Neuronal stem cell (in vitro differentiated cells): Measurements from ENCODE around the gene KIAA0040.
A peak's percentile ranks its signal among the peaks of the same experiment; 100 is the strongest.

Experiments used
- DNase-seq: peaks from one replicate; pipeline ENCODE4 v3.0.0-alpha.2; 2013; ENCODE audit warnings: low spot score
- H2AFZ ChIP-seq: one replicate; pipeline ENCODE4 v1.6.1; 2013; ENCODE audit warnings: mild to moderate bottlenecking, low read length, inconsistent platforms
- H2AK5ac ChIP-seq: 2 replicates; pipeline ENCODE4 v1.6.1; 2013; ENCODE audit warnings: low read depth, mild to moderate bottlenecking, inconsistent platforms, low read length, moderate library complexity, mixed read lengths
- H2BK120ac ChIP-seq: 2 replicates; pipeline ENCODE4 v1.6.1; 2013; ENCODE audit warnings: low read depth, mild to moderate bottlenecking, inconsistent platforms, low read length, moderate library complexity, mixed read lengths
- H2BK12ac ChIP-seq: one replicate; pipeline ENCODE4 v1.6.1; 2013; ENCODE audit warnings: low read length, inconsistent platforms
- H2BK15ac ChIP-seq: 2 replicates; pipeline ENCODE4 v1.6.1; 2013; ENCODE audit warnings: mild to moderate bottlenecking, low read length, inconsistent platforms, mixed read lengths
- H2BK5ac ChIP-seq: one replicate; pipeline ENCODE4 v1.6.1; 2013; ENCODE audit warnings: inconsistent platforms, mild to moderate bottlenecking, low read length, moderate library complexity
- H3K14ac ChIP-seq: one replicate; pipeline ENCODE4 v1.6.1; 2013; ENCODE audit warnings: low read length, inconsistent platforms
- H3K18ac ChIP-seq: 2 replicates; pipeline ENCODE4 v1.6.1; 2013; ENCODE audit warnings: low read length, inconsistent platforms
- H3K23ac ChIP-seq: 2 replicates; pipeline ENCODE4 v1.6.1; 2013; ENCODE audit warnings: low read depth, mild to moderate bottlenecking, mixed read lengths, low read length, inconsistent platforms; ENCODE audit not compliant: poor library complexity
- H3K27ac ChIP-seq: replicated peaks from 3 replicates; pipeline ENCODE4 v1.5.1; 2013; ENCODE audit warnings: low read length, inconsistent platforms
- H3K27me3 ChIP-seq, 3 experiments: 2 replicates each; pipeline ENCODE4 v1.6.1; 2013; ENCODE audit warnings: low read length in 3 of 3, mild to moderate bottlenecking in 2 of 3, inconsistent platforms in 1 of 3, low read depth in 1 of 3, mixed read lengths in 1 of 3, moderate library complexity in 1 of 3; ENCODE audit not compliant: control insufficient read depth in 3 of 3, insufficient read depth in 3 of 3
- H3K36me3 ChIP-seq, 2 donors: replicated peaks in 1 of 2; 2 replicates each; pipeline ENCODE4 v1.6.1; 2013; ENCODE audit warnings: low read length in 2 of 2; ENCODE audit not compliant: control insufficient read depth in 2 of 2, insufficient read depth in 2 of 2
- H3K4ac ChIP-seq: 2 replicates; pipeline ENCODE4 v1.6.1; 2013; ENCODE audit warnings: inconsistent platforms, mild to moderate bottlenecking, low read length, moderate library complexity
- H3K4me1 ChIP-seq, 2 donors: 1 replicate in 1 of 2; 2 replicates in 1 of 2; pipeline ENCODE4 v1.6.1; 2013; ENCODE audit warnings: low read length in 2 of 2, low read depth in 1 of 2; ENCODE audit not compliant: control insufficient read depth in 2 of 2, insufficient read depth in 1 of 2
- H3K4me2 ChIP-seq: one replicate; pipeline ENCODE4 v1.6.1; 2013; ENCODE audit warnings: mild to moderate bottlenecking, low read length, inconsistent platforms; ENCODE audit not compliant: insufficient read depth, poor library complexity, severe bottlenecking
- H3K4me3 ChIP-seq, 2 donors: 2 replicates each; pipeline ENCODE4 v1.5.1; 2013; ENCODE audit warnings: low read length in 2 of 2, mild to moderate bottlenecking in 2 of 2, inconsistent platforms in 1 of 2, moderate library complexity in 1 of 2
- H3K79me1 ChIP-seq: one replicate; pipeline ENCODE4 v1.6.1; 2013; ENCODE audit warnings: low read depth, mild to moderate bottlenecking, inconsistent platforms, low read length, moderate library complexity
- H3K9ac ChIP-seq: one replicate; pipeline ENCODE4 v1.6.1; 2013; ENCODE audit warnings: mild to moderate bottlenecking, low read depth, low read length, inconsistent platforms; ENCODE audit not compliant: poor library complexity
- H3K9me3 ChIP-seq, 2 donors: replicated peaks in 1 of 2; 2 replicates each; pipeline versions ENCODE3 to v1.6.1; 2013; ENCODE audit warnings: low read length in 2 of 2, mild to moderate bottlenecking in 2 of 2, inconsistent platforms in 1 of 2, low read depth in 1 of 2, mixed read lengths in 1 of 2, moderate library complexity in 1 of 2; ENCODE audit not compliant: control insufficient read depth in 2 of 2, insufficient read depth in 1 of 2
- H4K8ac ChIP-seq: one replicate; pipeline ENCODE4 v1.6.1; 2013; ENCODE audit warnings: low read depth, mild to moderate bottlenecking, inconsistent platforms, low read length, moderate library complexity
- H4K91ac ChIP-seq: one replicate; pipeline ENCODE4 v1.6.1; 2013; ENCODE audit warnings: low read length, low read depth, mild to moderate bottlenecking, inconsistent platforms; ENCODE audit not compliant: poor library complexity
- WGBS, 2 donors: extraction: QIAGEN DNeasy Blood & Tissue Kit; methylation state at CpG; one replicate each; pipeline ENCODE4 v1.1.7; 2013; ENCODE audit warnings: missing lambda C conversion rate in 2 of 2, mixed read lengths in 1 of 2; ENCODE audit not compliant: insufficient read length in 2 of 2, insufficient replicate concordance in 1 of 2; ENCODE audit errors: extremely low coverage in 2 of 2; 5-methylcytosine and 5-hydroxymethylcytosine counted together

The KIAA0040 gene

DNA sequence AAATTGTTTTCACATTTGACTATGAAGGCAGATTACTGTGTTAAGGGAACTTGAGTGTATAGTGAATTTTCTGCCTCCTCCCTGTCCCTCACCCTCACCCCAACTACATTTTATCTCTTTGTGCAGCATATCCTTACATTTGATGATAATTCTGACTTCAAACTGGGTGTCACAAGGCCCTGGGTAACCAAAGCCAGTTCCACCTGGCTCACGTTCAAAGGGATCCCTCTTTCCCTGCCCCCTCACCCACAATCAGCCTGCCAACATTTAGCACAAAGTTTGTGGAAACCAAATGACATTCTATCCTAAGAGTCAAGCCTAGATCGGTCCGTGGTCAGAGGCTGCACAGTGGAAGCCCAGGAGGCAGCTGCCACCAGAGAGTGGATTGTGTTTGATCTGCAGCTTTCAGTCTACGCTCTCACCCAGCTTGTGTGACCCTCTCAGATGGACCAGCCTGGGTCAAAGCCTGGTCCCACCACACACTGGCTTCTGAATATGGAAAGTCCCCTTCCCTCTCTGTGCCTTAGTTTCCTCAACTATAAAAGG lies 10.3 kb downstream of the KIAA0040 start:
- Histone ChIP-seq H3K4me3 (no peak overlapping the region), H2AK5ac (no peak overlapping the region), H3K23ac (no peak overlapping the region), H3K4ac (no peak overlapping the region), H3K4me2 (no peak overlapping the region), H2BK12ac (no peak overlapping the region), H2BK5ac (no peak overlapping the region), H2AFZ (no peak overlapping the region), H3K9ac (no peak overlapping the region), H3K9me3 (no peaks in the 10 kb centered on the region), H3K14ac (no peak overlapping the region), H3K79me1 (no peaks in the 10 kb centered on the region), H4K91ac (no peak overlapping the region), H2BK120ac (no peak overlapping the region), H3K27me3 (peaks cover 0 to 26% (median 0%) of the 10 kb centered on the region in 3 experiments), H3K18ac (no peak overlapping the region), H3K36me3 (no peaks in the 10 kb centered on the region), H3K27ac (no peak overlapping the region), H4K8ac (no peak overlapping the region), H2BK15ac (no peak overlapping the region), H3K4me1 (peaks cover 0 to 1% of the 10 kb centered on the region in 2 donors)
- WGBS, 2 donors = no CpG with 5 or more reads among the region's 4 CpGs
- no peak for DNase-seq

- H2BK12ac ChIP-seq = no peak overlapping the region
- no peak overlapping the region for H3K9ac ChIP-seq
- no peak overlapping the region for H3K27ac ChIP-seq
- no peak overlapping the region for H3K18ac ChIP-seq
- H2AK5ac ChIP-seq = no peak overlapping the region
- no peak overlapping the region for H3K14ac ChIP-seq
- no peak overlapping the region for H4K91ac ChIP-seq
- H2BK120ac ChIP-seq = no peak overlapping the region
- peaks cover 0 to 21% (median 0%) of the 10 kb centered on the region in 3 experiments for H3K27me3 ChIP-seq
- no peak overlapping the region for H3K4me2 ChIP-seq
- no peak overlapping the region for H3K4me3 ChIP-seq
- no peak overlapping the region for H2BK5ac ChIP-seq
- no peak overlapping the region for H3K23ac ChIP-seq
- H2BK15ac ChIP-seq = no peak overlapping the region
- no peaks in the 10 kb centered on the region for H3K9me3 ChIP-seq
- no peaks in the 10 kb centered on the region for H3K36me3 ChIP-seq
- H3K4me1 ChIP-seq = peaks cover 0 to 1% of the 10 kb centered on the region in 2 donors
- no peaks in the 10 kb centered on the region for H3K79me1 ChIP-seq
- DNase-seq = no peak
- no CpG with 5 or more reads among the region's 2 CpGs for WGBS, 2 donors
- no peak overlapping the region for H3K4ac ChIP-seq
- H2AFZ ChIP-seq = no peak overlapping the region
- H4K8ac ChIP-seq = no peak overlapping the region
Observed at GRCh38 chr1:175179837-175180590, 12.6 kb downstream of the KIAA0040 start.

GRCh38 chr1:175178456-175178855 lies 14.1 kb downstream of the KIAA0040 start:
- Histone ChIP-seq H4K8ac (no peak overlapping the region), H3K9ac (no peak overlapping the region), H3K4ac (no peak overlapping the region), H4K91ac (no peak overlapping the region), H3K14ac (no peak overlapping the region), H3K4me2 (no peak overlapping the region), H3K18ac (no peak overlapping the region), H2AK5ac (no peak overlapping the region), H3K4me1 (peaks cover 0 to 1% of the 10 kb centered on the region in 2 donors), H3K36me3 (no peaks in the 10 kb centered on the region), H2BK15ac (no peak overlapping the region), H2AFZ (no peak overlapping the region), H3K4me3 (no peak overlapping the region), H3K27me3 (peaks cover 0 to 17% (median 0%) of the 10 kb centered on the region in 3 experiments), H3K79me1 (no peaks in the 10 kb centered on the region), H2BK120ac (peak overlapping the region; percentile 9), H3K23ac (no peak overlapping the region), H2BK12ac (no peak overlapping the region), H3K9me3 (no peaks in the 10 kb centered on the region), H3K27ac (no peak overlapping the region), H2BK5ac (no peak overlapping the region)
- DNase-seq = no peak
- no CpG with 5 or more reads among the region's 3 CpGs for WGBS, 2 donors

DNA sequence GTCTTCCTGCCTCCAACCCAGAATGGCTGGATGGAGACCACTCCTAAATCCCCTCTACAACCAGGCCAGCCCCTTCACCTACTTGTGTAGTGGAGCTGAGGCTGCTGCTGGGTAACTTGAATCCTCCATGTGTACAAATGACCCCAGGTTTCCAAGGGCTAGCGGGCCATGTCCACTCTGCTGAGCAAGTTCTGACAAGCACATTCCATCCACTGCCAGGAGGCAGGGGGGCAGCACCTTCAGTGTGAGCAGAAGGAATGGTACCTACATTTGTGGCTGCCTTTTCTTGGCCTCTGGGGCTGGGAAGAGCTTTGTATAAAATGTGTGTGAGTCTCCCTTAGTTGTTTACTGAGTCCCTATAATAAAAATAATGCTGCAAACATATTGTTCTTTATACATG lies 14.5 kb downstream of the KIAA0040 start:
- no peaks in the 10 kb centered on the region for H3K79me1 ChIP-seq
- no peak overlapping the region for H2BK5ac ChIP-seq
- no peak overlapping the region for H3K4me2 ChIP-seq
- no CpG with 5 or more reads among the region's 1 CpG for WGBS, 2 donors
- H2AK5ac ChIP-seq = no peak overlapping the region
- H3K9ac ChIP-seq = no peak overlapping the region
- no peak overlapping the region for H3K4ac ChIP-seq
- DNase-seq = no peak
- H3K27me3 ChIP-seq = peaks cover 0 to 17% (median 0%) of the 10 kb centered on the region in 3 experiments
- no peaks in the 10 kb centered on the region for H3K36me3 ChIP-seq
- no peak overlapping the region for H3K23ac ChIP-seq
- no peaks in the 10 kb centered on the region for H3K9me3 ChIP-seq
- no peak overlapping the region for H2BK12ac ChIP-seq
- no peak overlapping the region for H3K18ac ChIP-seq
- H2AFZ ChIP-seq = no peak overlapping the region
- H2BK120ac ChIP-seq = no peak overlapping the region
- H3K4me3 ChIP-seq = peak overlapping the region in 1 of 2 donors; percentile 56
- H3K27ac ChIP-seq = no peak overlapping the region
- H3K4me1 ChIP-seq = peaks cover 0 to 1% of the 10 kb centered on the region in 2 donors
- no peak overlapping the region for H3K14ac ChIP-seq
- no peak overlapping the region for H4K8ac ChIP-seq
- H2BK15ac ChIP-seq = no peak overlapping the region
- no peak overlapping the region for H4K91ac ChIP-seq
